Endometrial microvascular endothelial cells (primary cell): ENCODE data around the gene BZW1. TPM values are rescaled to one million over a fixed set of nuclear protein-coding genes. Genes with fewer than 3 reads are reported as not detected.

ENCODE experiments used
- in situ Hi-C: cut with HindIII; loops from 2 replicates; pipeline ENCODE4 v1.10.0; 2017; ENCODE audit warnings: low sequenced_read_pairs, low pct_unique_long_range_greater_than_20kb; ENCODE audit errors: inconsistent ontology term
- total RNA-seq: library from RNA; depleted of rRNA; stranded (reverse); fragments of >200 nt; gene quantifications from one replicate; pipeline ENCODE4 v1.2.3, GENCODE V29; 2015; ENCODE audit errors: inconsistent ontology term

The BZW1 gene
- total RNA-seq, 1 donor from 2014 or later: 578 TPM

GRCh38 chr2:200861617-200862155, 50.0 kb downstream of the BZW1 start:
- in situ Hi-C loops: no loop called here

DNA sequence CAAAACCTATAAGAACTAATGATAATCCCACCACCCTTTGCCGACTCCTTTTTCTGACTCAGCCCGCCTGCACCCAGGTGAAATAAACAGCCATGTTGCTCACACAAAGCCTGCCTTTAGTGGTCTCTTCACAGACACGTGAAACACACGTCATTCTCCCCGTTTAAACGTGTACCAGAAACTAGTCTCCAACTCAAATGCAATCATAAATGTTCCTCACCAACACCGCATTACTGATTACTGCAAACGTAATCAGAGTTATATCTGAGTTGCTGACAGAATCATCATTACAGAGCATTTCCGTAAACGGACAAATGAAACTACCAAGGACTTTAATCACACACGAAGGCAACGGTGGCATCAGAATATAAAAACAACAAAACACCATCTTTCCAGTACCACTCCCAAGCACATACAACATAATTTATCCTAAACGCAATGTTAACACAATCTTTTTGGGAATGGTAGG, 50.9 kb downstream of the BZW1 start:
- in situ Hi-C loops: no loop called here

- in situ Hi-C loops: no loop called here
Observed at GRCh38 chr2:200863782-200864175, 52.1 kb downstream of the BZW1 start.

DNA sequence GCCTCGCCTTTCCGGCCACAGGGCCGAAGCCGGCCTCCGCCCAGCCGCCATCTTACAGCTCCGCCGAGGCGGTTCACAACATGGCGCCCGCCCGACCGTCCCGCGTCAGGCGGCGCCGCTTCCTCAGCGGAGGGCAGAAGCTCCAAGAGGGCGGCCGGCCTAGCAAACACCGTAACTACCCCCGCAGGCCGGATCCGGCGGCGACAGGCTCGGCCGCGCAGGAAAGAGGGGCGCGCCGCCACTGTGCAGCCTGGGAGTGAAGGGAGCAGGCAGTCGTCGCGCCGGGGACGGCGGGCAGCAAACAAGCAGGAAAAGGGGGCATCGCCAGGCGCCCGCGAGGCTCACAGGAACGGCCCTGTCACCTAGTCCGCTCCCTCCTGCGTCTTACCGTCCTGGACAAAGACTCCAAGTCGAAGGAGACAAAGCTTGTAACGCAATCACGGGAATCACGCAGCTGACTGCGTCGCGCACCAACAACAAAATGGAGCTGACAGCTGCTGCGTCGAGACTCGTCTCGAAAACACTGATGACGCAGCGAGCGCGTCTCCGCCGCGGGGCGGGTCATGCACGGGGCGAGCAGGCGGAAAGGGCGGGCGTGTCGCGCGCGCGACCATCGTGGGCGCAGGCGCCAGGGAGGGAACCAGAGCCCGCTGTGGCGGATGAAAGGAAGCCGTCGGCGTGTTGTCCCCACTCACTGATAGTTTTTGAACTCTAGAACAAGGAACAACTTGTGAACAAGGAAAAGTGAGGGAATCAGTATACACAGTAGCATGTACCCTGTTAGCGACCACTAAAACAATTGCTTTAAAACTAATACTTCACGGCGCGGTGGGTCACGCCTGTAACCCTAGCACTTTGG, 52.7 kb downstream of the BZW1 start, which contains the start of gene CLK1:
Gene CLK1, minus strand, starts transcription at position 483 of the 859 bp plus-strand sequence. CDS start 2,796 bp downstream, outside the sequence.
- in situ Hi-C loops: no loop called here

GRCh38 chr2:200869014-200869413, 57.3 kb downstream of the BZW1 start:
- in situ Hi-C loops: no loop called here

DNA sequence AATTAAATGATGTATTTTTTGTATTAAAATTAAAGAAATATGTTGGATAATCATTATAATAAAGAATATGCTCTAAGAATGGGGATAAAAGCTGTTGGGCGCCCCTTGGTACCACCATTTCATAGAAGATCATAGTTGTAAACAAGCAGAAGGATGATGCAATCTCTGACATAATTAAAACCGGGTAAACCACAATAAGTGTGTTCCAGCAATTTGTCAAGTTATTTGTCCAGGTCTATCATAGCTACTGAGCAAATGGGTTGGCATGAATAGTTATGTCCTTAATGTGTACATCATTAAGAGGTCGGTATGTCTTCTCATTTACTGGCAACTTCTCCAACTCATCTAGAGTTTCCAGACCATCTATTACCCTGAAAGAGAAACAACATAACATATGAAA, 59.4 kb downstream of the BZW1 start:
- in situ Hi-C loops: no loop called here

- in situ Hi-C loops: no loop called here
Observed at GRCh38 chr2:200873560-200873959, 61.9 kb downstream of the BZW1 start.

Other genes with a start within 250 kb of the BZW1 start
- 24.7 TPM for gene AOX1, start 225.9 kb upstream of the BZW1 start, total RNA-seq
- 36.3 TPM for gene CLK1, start 52.7 kb downstream of the BZW1 start, total RNA-seq
- gene PPIL3, start 77.2 kb downstream of the BZW1 start, total RNA-seq: 24.3 TPM
- gene NIF3L1, start 77.5 kb downstream of the BZW1 start, total RNA-seq: 18.8 TPM
- gene ORC2, start 151.8 kb downstream of the BZW1 start, total RNA-seq: 31.4 TPM